GM18861 (cell line): Measurements from ENCODE around the gene GRK2.

Source experiments
- ATAC-seq: cut with Tn5 transposase; IDR thresholded peaks from one replicate; pipeline ENCODE4 v1.9.1; 2021; ENCODE audit not compliant: unreplicated experiment

GRK2 gene

GRCh38 chr11:67280788-67281551 lies 14.7 kb downstream of the GRK2 start:
- no peak for ATAC-seq

GRCh38 chr11:67281552-67282150 lies 15.4 kb downstream of the GRK2 start:
- ATAC-seq = no peak

- ATAC-seq = no peak
Measured at GRCh38 chr11:67282155-67282875, 16.0 kb downstream of the GRK2 start.

GRCh38 chr11:67282876-67283371 lies 16.7 kb downstream of the GRK2 start:
- no peak for ATAC-seq

GRCh38 chr11:67283481-67283963 lies 17.2 kb downstream of the GRK2 start:
- ATAC-seq = no peak

- ATAC-seq = no peak
Measured at GRCh38 chr11:67284811-67285540, 18.7 kb downstream of the GRK2 start.

GRCh38 chr11:67285541-67286498 lies 19.5 kb downstream of the GRK2 start:
- no peak for ATAC-seq

- ATAC-seq = no peak
Measured at GRCh38 chr11:67286621-67287333, 20.5 kb downstream of the GRK2 start.

- no peak for ATAC-seq
Measured at GRCh38 chr11:67287355-67288197, 21.3 kb downstream of the GRK2 start.

GRCh38 chr11:67288198-67288451 lies 21.9 kb downstream of the GRK2 start:
- ATAC-seq = no peak

- ATAC-seq = peak; percentile 63
Measured at GRCh38 chr11:67288452-67289225, 22.4 kb downstream of the GRK2 start.

GRCh38 chr11:67289226-67289650 lies 23.0 kb downstream of the GRK2 start, which contains the start of gene ANKRD13D:
ANKRD13D (plus strand) TSS chr11:67289303; CDS start chr11:67289461, 158 bp downstream.
- no peak for ATAC-seq

GRCh38 chr11:67289651-67290479 lies 23.6 kb downstream of the GRK2 start:
- no peak for ATAC-seq

- ATAC-seq = no peak
Measured at GRCh38 chr11:67290801-67291200, 24.5 kb downstream of the GRK2 start.

- no peak for ATAC-seq
Measured at GRCh38 chr11:67291481-67292381, 25.5 kb downstream of the GRK2 start.

- no peak for ATAC-seq
Measured at GRCh38 chr11:67292671-67293070, 26.4 kb downstream of the GRK2 start.
